GM12878 (cell line): ENCODE results near the gene RFPL1. TPM values are rescaled to one million over a fixed set of nuclear protein-coding genes. Genes with fewer than 3 reads are reported as not detected.

Source experiments
- ATAC-seq: fragments of 200-7000 bp; cut with Tn5 transposase; 3 replicates; pipeline ENCODE4 v1.9.1; 2020; ENCODE audit warnings: mild to moderate bottlenecking, moderate library complexity
- BruUV-seq: library from RNA; stranded (reverse); fragments of 400-500 nt; replicated peaks from 2 replicates; lab custom pipeline; 2021; lab: Mats Ljungman, UMichigan
- CTCF ChIA-PET: fragments of 300-600 bp; sonication (Branson Sonifier 250); formaldehyde crosslinking; extraction: SDS; loops from one replicate; lab custom pipeline; 2021; ENCODE audit warnings: inconsistent platforms; lab: Yijun Ruan, JAX
- POLR2A ChIA-PET: fragments of 350-600 bp; formaldehyde crosslinking; extraction: SDS; loops from one replicate; lab custom pipeline; 2021; ENCODE audit warnings: inconsistent platforms; lab: Charles Lee
- RAD21 ChIA-PET: fragments of 300-600 bp; sonication (Branson Sonifier 250); formaldehyde crosslinking; loops from one replicate; lab custom pipeline; 2023; ENCODE audit warnings: antibody characterized with exemption; ENCODE audit not compliant: unreplicated experiment; lab: Charles Lee
- SMC1A ChIA-PET: fragments of 300-600 bp; sonication (Branson Sonifier 250); formaldehyde crosslinking; loops from one replicate; lab custom pipeline; 2023; ENCODE audit not compliant: unreplicated experiment, uncharacterized antibody; lab: Charles Lee
- DNase-seq: peaks from one replicate; pipeline ENCODE4 v3.0.0-alpha.2; 2011; ENCODE audit warnings: low read depth, low spot score
- FAIRE-seq: peaks from 3 replicates; lab custom pipeline; 2011; peaks lifted over from hg19 to GRCh38; lab: Jason Lieb, UNC
- H2AFZ ChIP-seq: 2 replicates; pipeline ENCODE4 v1.6.0; 2011; ENCODE audit warnings: low read depth, low read length, control low read depth; ENCODE audit not compliant: control insufficient read depth
- H3K27ac ChIP-seq: 2 replicates; pipeline ENCODE4 v1.5.1; 2011; ENCODE audit warnings: control low read depth; ENCODE audit not compliant: control insufficient read depth, insufficient read depth
- H3K27me3 ChIP-seq, 2 experiments: replicated peaks in 1 of 2; 2 replicates each; pipeline versions ENCODE4 v1.6.0 to v1.6.1; 2011; ENCODE audit warnings: low read length in 1 of 2; ENCODE audit not compliant: control insufficient read depth in 2 of 2, insufficient read depth in 2 of 2
- H3K36me3 ChIP-seq, 2 experiments: 2 replicates each; pipeline ENCODE4 v1.5.1; 2011; ENCODE audit warnings: low read length in 1 of 2; ENCODE audit not compliant: control insufficient read depth in 2 of 2, insufficient read depth in 2 of 2
- H3K4me1 ChIP-seq: 2 replicates; pipeline ENCODE4 v1.6.1; 2011; ENCODE audit warnings: mild to moderate bottlenecking, low read length, moderate library complexity, mixed read lengths; ENCODE audit not compliant: control insufficient read depth, insufficient read depth
- H3K4me2 ChIP-seq: 2 replicates; pipeline ENCODE4 v1.6.0; 2011; ENCODE audit warnings: control low read depth; ENCODE audit not compliant: control insufficient read depth, insufficient read depth
- H3K4me3 ChIP-seq: fragments of 200-600 bp; sonication (generic); 2 replicates; pipeline ENCODE4 v1.5.1; 2016
- H3K79me2 ChIP-seq: 2 replicates; pipeline ENCODE4 v1.6.0; 2011; ENCODE audit warnings: low read length; ENCODE audit not compliant: control insufficient read depth, insufficient read depth
- H3K9ac ChIP-seq: 2 replicates; pipeline ENCODE4 v1.8.0; 2011; ENCODE audit warnings: low read length, control low read depth, mixed read lengths; ENCODE audit not compliant: control insufficient read depth, insufficient read depth
- H3K9me3 ChIP-seq: replicated peaks from 3 replicates; pipeline ENCODE4 v1.5.1; 2011; ENCODE audit warnings: mild to moderate bottlenecking, low read length; ENCODE audit not compliant: control insufficient read depth, insufficient read depth
- H4K20me1 ChIP-seq: 2 replicates; pipeline ENCODE4 v1.6.0; 2011; ENCODE audit not compliant: control insufficient read depth, insufficient read depth
- CBFB ChIP-seq: IDR thresholded peaks from 2 replicates; pipeline ENCODE4 v1.6.1; 2016; ENCODE audit warnings: antibody characterized with exemption, low read depth
- POU2F2 ChIP-seq: IDR thresholded peaks from 3 replicates; pipeline ENCODE4 v1.6.1; 2011; ENCODE audit warnings: low read depth, mild to moderate bottlenecking, low read length, borderline replicate concordance
- RFX5 ChIP-seq: IDR thresholded peaks from 2 replicates; pipeline ENCODE4 v1.6.1; 2011; ENCODE audit warnings: low read depth, low read length, improper control_type of control experiment
- RUNX3 ChIP-seq: IDR thresholded peaks from 2 replicates; pipeline ENCODE4 v1.6.1; 2012; ENCODE audit warnings: low read length, inconsistent platforms
- TARDBP ChIP-seq: IDR thresholded peaks from 2 replicates; pipeline ENCODE4 v1.6.1; 2016; ENCODE audit warnings: borderline replicate concordance
- WGBS: methylation state at CpG from one replicate; pipeline ENCODE4 v1.1.6; 2016; ENCODE audit warnings: low lambda C conversion rate; ENCODE audit not compliant: insufficient replicate concordance, insufficient coverage; ENCODE audit errors: missing lambda C conversion rate; 5-methylcytosine and 5-hydroxymethylcytosine counted together
- in situ Hi-C: fragments of 300-500 bp; cut with MboI; formaldehyde crosslinking; loops from 9 replicates; pipeline ENCODE4 v1.14.3; 2018; ENCODE audit warnings: mixed read lengths
- intact Hi-C: fragments of 100-400 bp; cut with micrococcal nuclease; formaldehyde crosslinking; loops from one replicate; pipeline ENCODE4 v1.14.2; 2022; ENCODE audit not compliant: unreplicated experiment
- polyA plus RNA-seq, 11 experiments: library from polyadenylated mRNA; depleted of rRNA in 4 of 11; unstranded in 6 of 11; stranded (reverse) in 5 of 11; fragments of >200 nt; fragmentation: Nextera tagmentation in 4 of 11; fragmentation: Illumina TruSeq in 1 of 11; extraction: Ambion mirVana in 4 of 11; extraction: Trizol in 1 of 11; gene quantifications; 1 replicate in 1 of 11; 2 replicates in 10 of 11; pipeline versions ENCODE4 v1.2.1 to v1.2.3, GENCODE V29; 2011 to 2016; ENCODE audit warnings: inconsistent platforms in 2 of 11, missing spikeins in 2 of 11, low read depth in 1 of 11
- total RNA-seq, 4 experiments: library from RNA; depleted of rRNA in 3 of 4; stranded (reverse); fragments of >200 nt in 3 of 4; fragmentation: Illumina TruSeq in 1 of 4; extraction: Trizol in 1 of 4; gene quantifications; 2 replicates each; pipeline versions ENCODE4 v1.2.1 to v1.2.3, GENCODE V29; 2013 to 2021
- TF ChIP-seq, protein P1 (sequence below): fragments of 450-650 bp; IDR thresholded peaks from 2 replicates; pipeline ENCODE4 v1.6.1; 2018; ENCODE audit warnings: mild to moderate bottlenecking, low read depth, moderate library complexity; ENCODE audit not compliant: partially characterized antibody

The RFPL1 gene
- total and polyA plus RNA-seq, 10 of the 15 experiments (the other 5 are each of a cell fraction or from before 2014, with no cell fraction given) = 0.13 TPM; not detected in 9

- no peaks in the 10 kb centered on the region for H3K9me3 ChIP-seq
- no peaks in the 10 kb centered on the region for H3K27me3 ChIP-seq
- intact Hi-C loops (no loop called here), in situ Hi-C loops (no loop called here)
- H3K79me2 ChIP-seq = no peaks in the 10 kb centered on the region
- H3K4me3 ChIP-seq = no peak overlapping the region
- H3K4me1 ChIP-seq = no peaks in the 10 kb centered on the region
- RAD21 ChIA-PET = no interaction called here
- H3K4me2 ChIP-seq = no peak overlapping the region
- POLR2A ChIA-PET = no interaction called here
- no peak for DNase-seq
- no peak overlapping the region for H3K27ac ChIP-seq
- SMC1A ChIA-PET = no interaction called here
- no peak for ATAC-seq
- CTCF ChIA-PET = interaction anchor here (1.0 kb wide), 1 partner anchor 199 kb away, joined by 3 read pairs; no protein-coding TSS in a partner anchor
- no peak for TF ChIP-seq POU2F2
- no peaks in the 10 kb centered on the region for H3K36me3 ChIP-seq
- FAIRE-seq = no peak
- H2AFZ ChIP-seq = no peak overlapping the region
- H3K9ac ChIP-seq = no peak overlapping the region
- WGBS = 20% methylated on average over 2 of the region's 2 CpGs
- no TSS peak for BruUV-seq
- no peaks in the 10 kb centered on the region for H4K20me1 ChIP-seq
Measured at GRCh38 chr22:29427176-29427760, 11.1 kb upstream of the RFPL1 start.

DNA sequence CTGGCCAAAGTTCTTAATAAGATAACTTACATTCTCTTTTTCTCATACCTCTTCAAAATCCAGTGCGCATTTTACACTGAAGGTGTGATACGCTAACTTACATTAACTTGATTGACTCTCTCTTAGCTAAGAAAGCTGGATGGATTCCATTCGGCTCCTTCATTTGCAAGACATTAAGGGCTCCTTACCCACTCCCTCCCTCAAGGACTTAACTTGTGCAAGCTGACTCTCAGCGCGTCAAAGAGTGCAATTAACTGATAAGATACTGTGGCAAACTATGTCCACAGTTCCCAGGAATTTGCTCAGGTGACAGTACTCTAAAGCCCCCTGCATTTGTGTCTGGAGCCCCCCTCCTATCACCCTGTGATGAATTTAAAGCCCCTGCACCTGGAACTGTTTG, 6.4 kb upstream of the RFPL1 start:
- Histone ChIP-seq H3K27ac (no peak overlapping the region), H2AFZ (no peak overlapping the region)
- TF ChIP-seq TARDBP = no peak
- TF ChIP-seq, protein P1, sequence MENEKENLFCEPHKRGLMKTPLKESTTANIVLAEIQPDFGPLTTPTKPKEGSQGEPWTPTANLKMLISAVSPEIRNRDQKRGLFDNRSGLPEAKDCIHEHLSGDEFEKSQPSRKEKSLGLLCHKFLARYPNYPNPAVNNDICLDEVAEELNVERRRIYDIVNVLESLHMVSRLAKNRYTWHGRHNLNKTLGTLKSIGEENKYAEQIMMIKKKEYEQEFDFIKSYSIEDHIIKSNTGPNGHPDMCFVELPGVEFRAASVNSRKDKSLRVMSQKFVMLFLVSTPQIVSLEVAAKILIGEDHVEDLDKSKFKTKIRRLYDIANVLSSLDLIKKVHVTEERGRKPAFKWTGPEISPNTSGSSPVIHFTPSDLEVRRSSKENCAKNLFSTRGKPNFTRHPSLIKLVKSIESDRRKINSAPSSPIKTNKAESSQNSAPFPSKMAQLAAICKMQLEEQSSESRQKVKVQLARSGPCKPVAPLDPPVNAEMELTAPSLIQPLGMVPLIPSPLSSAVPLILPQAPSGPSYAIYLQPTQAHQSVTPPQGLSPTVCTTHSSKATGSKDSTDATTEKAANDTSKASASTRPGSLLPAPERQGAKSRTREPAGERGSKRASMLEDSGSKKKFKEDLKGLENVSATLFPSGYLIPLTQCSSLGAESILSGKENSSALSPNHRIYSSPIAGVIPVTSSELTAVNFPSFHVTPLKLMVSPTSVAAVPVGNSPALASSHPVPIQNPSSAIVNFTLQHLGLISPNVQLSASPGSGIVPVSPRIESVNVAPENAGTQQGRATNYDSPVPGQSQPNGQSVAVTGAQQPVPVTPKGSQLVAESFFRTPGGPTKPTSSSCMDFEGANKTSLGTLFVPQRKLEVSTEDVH = no peak
- TF ChIP-seq RUNX3 = no peak
- TF ChIP-seq RFX5 = no peak
- no peak for TF ChIP-seq CBFB
- TF ChIP-seq, all 136 proteins: peak for 0
- RAD21 ChIA-PET = no interaction called here
- no peaks in the 10 kb centered on the region for H3K36me3 ChIP-seq
- H3K4me3 ChIP-seq = no peak overlapping the region
- CTCF ChIA-PET = no interaction called here
- no peak overlapping the region for H3K4me2 ChIP-seq
- 83% methylated on average over 5 of the region's 5 CpGs for WGBS
- SMC1A ChIA-PET = interaction anchor here (2.0 kb wide), 1 partner anchor 12 kb away, joined by 4 read pairs; no protein-coding TSS in a partner anchor
- FAIRE-seq (no peak), DNase-seq (no peak), ATAC-seq (no peak)
- in situ Hi-C loops = no loop called here
- no peaks in the 10 kb centered on the region for H3K79me2 ChIP-seq
- H4K20me1 ChIP-seq = no peaks in the 10 kb centered on the region
- no peaks in the 10 kb centered on the region for H3K27me3 ChIP-seq
- intact Hi-C loops = no loop called here
- no peaks in the 10 kb centered on the region for H3K4me1 ChIP-seq
- no peak overlapping the region for H3K9ac ChIP-seq
- POLR2A ChIA-PET = no interaction called here
- no peaks in the 10 kb centered on the region for H3K9me3 ChIP-seq
- BruUV-seq = no TSS peak
